ENCODE results near the gene PTGES2. TPM values are rescaled to one million over a fixed set of nuclear protein-coding genes. Genes with fewer than 3 reads are reported as not detected.

Gene PTGES2
- total and polyA plus RNA-seq, 2 experiments from 2014 or later = 59.7 to 124 TPM

DNA sequence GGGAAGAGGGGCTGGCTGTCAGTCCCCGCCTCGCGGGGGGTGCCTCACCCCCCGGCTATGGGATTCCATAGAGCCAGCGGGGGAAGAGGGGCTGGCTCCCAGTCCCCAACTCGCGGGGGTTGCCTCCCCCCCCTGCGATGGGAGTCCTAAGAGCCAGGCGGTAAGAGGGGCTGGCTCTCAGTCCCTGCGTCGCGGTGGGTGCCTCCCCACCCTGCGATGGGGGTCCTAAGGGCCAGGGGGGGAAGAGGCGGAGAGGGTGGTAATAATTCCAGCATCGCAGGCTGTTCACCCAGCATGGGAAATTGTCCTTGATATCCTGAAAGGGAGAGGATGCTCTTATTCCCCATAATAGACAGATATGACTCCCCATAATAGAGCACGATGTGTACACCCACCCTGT lies 12.1 kb upstream of the PTGES2 start:
- no peak overlapping the region for H3K4me3 Mint-ChIP-seq
- ATAC-seq = no peak
- H3K27ac Mint-ChIP-seq = no peak overlapping the region
- no peak for DNase-seq (ENCODE audit: low spot score)
- Histone ChIP-seq H3K4me2 (no peak overlapping the region), H3K79me2 (replicated peaks; ENCODE audit: insufficient read depth) (no peaks in the 10 kb centered on the region), H3K9me2 (ENCODE audit: insufficient read depth) (no peaks in the 10 kb centered on the region), H3K27ac (ENCODE audit: low read depth) (no peak overlapping the region), H3K4me3 (no peak overlapping the region), H4K20me1 (replicated peaks; ENCODE audit: insufficient read depth) (no peaks in the 10 kb centered on the region), H3F3A (replicated peaks; ENCODE audit: low read depth) (no peaks in the 10 kb centered on the region), H2AFZ (no peak overlapping the region), H3K36me3 (ENCODE audit: insufficient read depth) (no peaks in the 10 kb centered on the region), H3K4me1 (ENCODE audit: insufficient read depth) (no peaks in the 10 kb centered on the region), H3K27me3 (ENCODE audit: insufficient read depth) (no peaks in the 10 kb centered on the region)
- TF ChIP-seq EZH2 (IDR thresholded peaks at IDR 0.05; ENCODE audit: low read depth, unreplicated experiment) (no peak), JUNB (IDR thresholded peaks at IDR 0.05; ENCODE audit: unreplicated experiment) (no peak), NANOG (IDR thresholded peaks at IDR 0.05; ENCODE audit: borderline replicate concordance) (no peak), EZH2phosphoT487 (IDR thresholded peaks at IDR 0.05; ENCODE audit: unreplicated experiment) (no peak), ZNF114 (CRISPR knock-in tag; IDR thresholded peaks at IDR 0.05) (no peak)
- TF ChIP-seq, protein P1, sequence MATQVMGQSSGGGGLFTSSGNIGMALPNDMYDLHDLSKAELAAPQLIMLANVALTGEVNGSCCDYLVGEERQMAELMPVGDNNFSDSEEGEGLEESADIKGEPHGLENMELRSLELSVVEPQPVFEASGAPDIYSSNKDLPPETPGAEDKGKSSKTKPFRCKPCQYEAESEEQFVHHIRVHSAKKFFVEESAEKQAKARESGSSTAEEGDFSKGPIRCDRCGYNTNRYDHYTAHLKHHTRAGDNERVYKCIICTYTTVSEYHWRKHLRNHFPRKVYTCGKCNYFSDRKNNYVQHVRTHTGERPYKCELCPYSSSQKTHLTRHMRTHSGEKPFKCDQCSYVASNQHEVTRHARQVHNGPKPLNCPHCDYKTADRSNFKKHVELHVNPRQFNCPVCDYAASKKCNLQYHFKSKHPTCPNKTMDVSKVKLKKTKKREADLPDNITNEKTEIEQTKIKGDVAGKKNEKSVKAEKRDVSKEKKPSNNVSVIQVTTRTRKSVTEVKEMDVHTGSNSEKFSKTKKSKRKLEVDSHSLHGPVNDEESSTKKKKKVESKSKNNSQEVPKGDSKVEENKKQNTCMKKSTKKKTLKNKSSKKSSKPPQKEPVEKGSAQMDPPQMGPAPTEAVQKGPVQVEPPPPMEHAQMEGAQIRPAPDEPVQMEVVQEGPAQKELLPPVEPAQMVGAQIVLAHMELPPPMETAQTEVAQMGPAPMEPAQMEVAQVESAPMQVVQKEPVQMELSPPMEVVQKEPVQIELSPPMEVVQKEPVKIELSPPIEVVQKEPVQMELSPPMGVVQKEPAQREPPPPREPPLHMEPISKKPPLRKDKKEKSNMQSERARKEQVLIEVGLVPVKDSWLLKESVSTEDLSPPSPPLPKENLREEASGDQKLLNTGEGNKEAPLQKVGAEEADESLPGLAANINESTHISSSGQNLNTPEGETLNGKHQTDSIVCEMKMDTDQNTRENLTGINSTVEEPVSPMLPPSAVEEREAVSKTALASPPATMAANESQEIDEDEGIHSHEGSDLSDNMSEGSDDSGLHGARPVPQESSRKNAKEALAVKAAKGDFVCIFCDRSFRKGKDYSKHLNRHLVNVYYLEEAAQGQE (IDR thresholded peaks at IDR 0.05; ENCODE audit: unreplicated experiment) = no peak
- TF ChIP-seq, protein P2, sequence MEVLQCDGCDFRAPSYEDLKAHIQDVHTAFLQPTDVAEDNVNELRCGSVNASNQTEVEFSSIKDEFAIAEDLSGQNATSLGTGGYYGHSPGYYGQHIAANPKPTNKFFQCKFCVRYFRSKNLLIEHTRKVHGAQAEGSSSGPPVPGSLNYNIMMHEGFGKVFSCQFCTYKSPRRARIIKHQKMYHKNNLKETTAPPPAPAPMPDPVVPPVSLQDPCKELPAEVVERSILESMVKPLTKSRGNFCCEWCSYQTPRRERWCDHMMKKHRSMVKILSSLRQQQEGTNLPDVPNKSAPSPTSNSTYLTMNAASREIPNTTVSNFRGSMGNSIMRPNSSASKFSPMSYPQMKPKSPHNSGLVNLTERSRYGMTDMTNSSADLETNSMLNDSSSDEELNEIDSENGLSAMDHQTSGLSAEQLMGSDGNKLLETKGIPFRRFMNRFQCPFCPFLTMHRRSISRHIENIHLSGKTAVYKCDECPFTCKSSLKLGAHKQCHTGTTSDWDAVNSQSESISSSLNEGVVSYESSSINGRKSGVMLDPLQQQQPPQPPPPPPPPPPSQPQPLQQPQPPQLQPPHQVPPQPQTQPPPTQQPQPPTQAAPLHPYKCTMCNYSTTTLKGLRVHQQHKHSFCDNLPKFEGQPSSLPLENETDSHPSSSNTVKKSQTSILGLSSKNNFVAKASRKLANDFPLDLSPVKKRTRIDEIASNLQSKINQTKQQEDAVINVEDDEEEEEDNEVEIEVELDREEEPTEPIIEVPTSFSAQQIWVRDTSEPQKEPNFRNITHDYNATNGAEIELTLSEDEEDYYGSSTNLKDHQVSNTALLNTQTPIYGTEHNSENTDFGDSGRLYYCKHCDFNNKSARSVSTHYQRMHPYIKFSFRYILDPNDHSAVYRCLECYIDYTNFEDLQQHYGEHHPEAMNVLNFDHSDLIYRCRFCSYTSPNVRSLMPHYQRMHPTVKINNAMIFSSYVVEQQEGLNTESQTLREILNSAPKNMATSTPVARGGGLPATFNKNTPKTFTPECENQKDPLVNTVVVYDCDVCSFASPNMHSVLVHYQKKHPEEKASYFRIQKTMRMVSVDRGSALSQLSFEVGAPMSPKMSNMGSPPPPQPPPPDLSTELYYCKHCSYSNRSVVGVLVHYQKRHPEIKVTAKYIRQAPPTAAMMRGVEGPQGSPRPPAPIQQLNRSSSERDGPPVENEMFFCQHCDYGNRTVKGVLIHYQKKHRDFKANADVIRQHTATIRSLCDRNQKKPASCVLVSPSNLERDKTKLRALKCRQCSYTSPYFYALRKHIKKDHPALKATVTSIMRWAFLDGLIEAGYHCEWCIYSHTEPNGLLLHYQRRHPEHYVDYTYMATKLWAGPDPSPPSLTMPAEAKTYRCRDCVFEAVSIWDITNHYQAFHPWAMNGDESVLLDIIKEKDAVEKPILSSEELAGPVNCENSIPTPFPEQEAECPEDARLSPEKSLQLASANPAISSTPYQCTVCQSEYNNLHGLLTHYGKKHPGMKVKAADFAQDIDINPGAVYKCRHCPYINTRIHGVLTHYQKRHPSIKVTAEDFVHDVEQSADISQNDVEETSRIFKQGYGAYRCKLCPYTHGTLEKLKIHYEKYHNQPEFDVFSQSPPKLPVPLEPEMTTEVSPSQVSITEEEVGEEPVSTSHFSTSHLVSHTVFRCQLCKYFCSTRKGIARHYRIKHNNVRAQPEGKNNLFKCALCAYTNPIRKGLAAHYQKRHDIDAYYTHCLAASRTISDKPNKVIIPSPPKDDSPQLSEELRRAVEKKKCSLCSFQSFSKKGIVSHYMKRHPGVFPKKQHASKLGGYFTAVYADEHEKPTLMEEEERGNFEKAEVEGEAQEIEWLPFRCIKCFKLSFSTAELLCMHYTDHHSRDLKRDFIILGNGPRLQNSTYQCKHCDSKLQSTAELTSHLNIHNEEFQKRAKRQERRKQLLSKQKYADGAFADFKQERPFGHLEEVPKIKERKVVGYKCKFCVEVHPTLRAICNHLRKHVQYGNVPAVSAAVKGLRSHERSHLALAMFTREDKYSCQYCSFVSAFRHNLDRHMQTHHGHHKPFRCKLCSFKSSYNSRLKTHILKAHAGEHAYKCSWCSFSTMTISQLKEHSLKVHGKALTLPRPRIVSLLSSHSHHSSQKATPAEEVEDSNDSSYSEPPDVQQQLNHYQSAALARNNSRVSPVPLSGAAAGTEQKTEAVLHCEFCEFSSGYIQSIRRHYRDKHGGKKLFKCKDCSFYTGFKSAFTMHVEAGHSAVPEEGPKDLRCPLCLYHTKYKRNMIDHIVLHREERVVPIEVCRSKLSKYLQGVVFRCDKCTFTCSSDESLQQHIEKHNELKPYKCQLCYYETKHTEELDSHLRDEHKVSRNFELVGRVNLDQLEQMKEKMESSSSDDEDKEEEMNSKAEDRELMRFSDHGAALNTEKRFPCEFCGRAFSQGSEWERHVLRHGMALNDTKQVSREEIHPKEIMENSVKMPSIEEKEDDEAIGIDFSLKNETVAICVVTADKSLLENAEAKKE (CRISPR knock-in tag; IDR thresholded peaks at IDR 0.05) = no peak
- TF ChIP-seq, protein P3, sequence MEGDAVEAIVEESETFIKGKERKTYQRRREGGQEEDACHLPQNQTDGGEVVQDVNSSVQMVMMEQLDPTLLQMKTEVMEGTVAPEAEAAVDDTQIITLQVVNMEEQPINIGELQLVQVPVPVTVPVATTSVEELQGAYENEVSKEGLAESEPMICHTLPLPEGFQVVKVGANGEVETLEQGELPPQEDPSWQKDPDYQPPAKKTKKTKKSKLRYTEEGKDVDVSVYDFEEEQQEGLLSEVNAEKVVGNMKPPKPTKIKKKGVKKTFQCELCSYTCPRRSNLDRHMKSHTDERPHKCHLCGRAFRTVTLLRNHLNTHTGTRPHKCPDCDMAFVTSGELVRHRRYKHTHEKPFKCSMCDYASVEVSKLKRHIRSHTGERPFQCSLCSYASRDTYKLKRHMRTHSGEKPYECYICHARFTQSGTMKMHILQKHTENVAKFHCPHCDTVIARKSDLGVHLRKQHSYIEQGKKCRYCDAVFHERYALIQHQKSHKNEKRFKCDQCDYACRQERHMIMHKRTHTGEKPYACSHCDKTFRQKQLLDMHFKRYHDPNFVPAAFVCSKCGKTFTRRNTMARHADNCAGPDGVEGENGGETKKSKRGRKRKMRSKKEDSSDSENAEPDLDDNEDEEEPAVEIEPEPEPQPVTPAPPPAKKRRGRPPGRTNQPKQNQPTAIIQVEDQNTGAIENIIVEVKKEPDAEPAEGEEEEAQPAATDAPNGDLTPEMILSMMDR (conservative IDR thresholded peaks at IDR 0.05; ENCODE audit: low read depth in 2 of 2) = no peak
- TF ChIP-seq, protein P4, sequence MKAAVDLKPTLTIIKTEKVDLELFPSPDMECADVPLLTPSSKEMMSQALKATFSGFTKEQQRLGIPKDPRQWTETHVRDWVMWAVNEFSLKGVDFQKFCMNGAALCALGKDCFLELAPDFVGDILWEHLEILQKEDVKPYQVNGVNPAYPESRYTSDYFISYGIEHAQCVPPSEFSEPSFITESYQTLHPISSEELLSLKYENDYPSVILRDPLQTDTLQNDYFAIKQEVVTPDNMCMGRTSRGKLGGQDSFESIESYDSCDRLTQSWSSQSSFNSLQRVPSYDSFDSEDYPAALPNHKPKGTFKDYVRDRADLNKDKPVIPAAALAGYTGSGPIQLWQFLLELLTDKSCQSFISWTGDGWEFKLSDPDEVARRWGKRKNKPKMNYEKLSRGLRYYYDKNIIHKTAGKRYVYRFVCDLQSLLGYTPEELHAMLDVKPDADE (IDR thresholded peaks at IDR 0.05) = no peak
- H3K4me1 Mint-ChIP-seq = peaks cover 4% of the 10 kb centered on the region
- no peaks in the 10 kb centered on the region; the same call in 2 of the 3 replicates for H3K36me3 Mint-ChIP-seq (ENCODE audit: low read depth)
- no peaks in the 10 kb centered on the region for H3K9me3 Mint-ChIP-seq
- no peaks in the 10 kb centered on the region for H3K27me3 Mint-ChIP-seq (ENCODE audit: insufficient read depth, low read depth, poor library complexity)

All from GM23338 (cell line).